ENCODE measurements around the gene TOLLIP.
"Not testable (repeated sequence)": the region's sequence is repeated elsewhere in the genome, so short reads cannot be mapped to it uniquely, and the experiment has no call there.

TOLLIP gene

DNA sequence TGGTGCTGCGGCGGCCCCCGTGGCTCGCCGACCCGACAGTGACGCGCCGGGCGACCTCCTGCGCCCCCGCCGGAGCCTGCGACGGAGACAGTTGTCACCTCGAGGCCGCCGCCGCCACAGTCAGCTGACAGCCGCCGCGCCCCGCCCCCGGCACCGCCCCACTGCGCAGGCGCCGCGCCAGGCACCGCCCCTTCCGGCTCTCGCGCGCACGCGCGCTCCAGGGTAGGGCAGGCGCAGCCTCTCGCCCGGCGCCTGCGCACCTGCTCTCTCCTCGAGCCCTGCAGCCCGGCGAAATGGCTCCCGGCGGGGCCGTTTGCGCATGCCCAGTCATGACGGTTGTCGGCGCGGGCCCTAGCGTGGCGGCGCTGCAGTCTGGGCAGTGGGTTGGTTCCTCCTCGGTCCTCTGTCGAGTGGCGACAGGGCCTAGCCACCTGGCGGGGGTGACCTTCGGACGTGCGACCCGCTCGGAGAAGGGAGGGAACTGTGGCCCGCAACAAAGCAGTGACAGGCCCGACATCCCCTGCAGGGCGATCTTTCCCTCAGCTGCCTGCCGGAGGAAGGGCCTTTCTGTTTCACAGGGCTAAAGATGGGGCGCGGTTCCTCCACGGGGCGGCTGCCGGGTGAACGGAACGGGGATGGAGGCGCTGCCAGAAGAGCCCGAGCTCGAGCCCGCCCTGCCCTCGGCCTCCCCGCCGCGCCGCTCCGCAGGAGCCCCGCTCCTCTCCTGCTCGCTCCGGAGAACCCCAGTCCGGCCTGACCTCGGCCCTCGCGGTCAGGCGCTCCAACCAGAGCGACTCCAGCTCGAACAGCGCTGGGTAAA lies at the start of gene TOLLIP:
Gene TOLLIP (minus strand): TSS at position 135 of the 820 bp plus-strand sequence. CDS start 134 bp downstream, at position 1.
- peak within 1 kb of the TSS; percentile 72 for H3K4me3 ChIP-seq (replicated peaks; ENCODE audit: low read depth, low read length)
- DNase-seq (ENCODE audit: low read depth) = peak; percentile 92
- TF ChIP-seq CTCF (IDR thresholded peaks at IDR 0.05; ENCODE audit: low read length, missing control alignments) = no peak

GRCh38 chr11:1358931-1359330 lies 49.5 kb upstream of the TOLLIP start:
- DNase-seq (ENCODE audit: low read depth); H3K4me3 ChIP-seq (replicated peaks; ENCODE audit: low read depth, low read length): not testable (repeated sequence)

DNA sequence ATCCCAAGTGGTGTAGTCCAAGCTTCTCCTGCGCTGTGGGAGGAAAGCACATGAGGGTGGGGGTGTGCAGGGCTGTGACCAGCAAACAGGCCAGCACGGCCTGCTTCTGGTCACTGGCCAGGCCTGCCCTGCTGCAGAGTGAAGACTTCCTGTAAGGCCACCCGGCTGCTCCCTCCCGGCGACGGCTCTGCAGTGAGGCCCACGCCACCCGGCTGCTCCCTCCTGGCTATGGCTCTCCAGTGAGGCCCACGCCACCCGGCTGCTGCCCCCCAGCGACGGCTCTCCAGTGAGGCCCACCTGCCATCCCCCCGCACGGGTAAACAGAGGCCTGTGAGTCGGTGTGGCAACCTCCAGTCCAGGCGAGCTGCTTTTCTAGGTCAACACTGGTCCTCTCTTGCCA lies 48.9 kb upstream of the TOLLIP start:
- DNase-seq (ENCODE audit: low read depth) = peak; percentile 39
- no peak for TF ChIP-seq CTCF (IDR thresholded peaks at IDR 0.05; ENCODE audit: low read length, missing control alignments)
- no peak overlapping the region for H3K4me3 ChIP-seq (replicated peaks; ENCODE audit: low read depth, low read length)

DNA sequence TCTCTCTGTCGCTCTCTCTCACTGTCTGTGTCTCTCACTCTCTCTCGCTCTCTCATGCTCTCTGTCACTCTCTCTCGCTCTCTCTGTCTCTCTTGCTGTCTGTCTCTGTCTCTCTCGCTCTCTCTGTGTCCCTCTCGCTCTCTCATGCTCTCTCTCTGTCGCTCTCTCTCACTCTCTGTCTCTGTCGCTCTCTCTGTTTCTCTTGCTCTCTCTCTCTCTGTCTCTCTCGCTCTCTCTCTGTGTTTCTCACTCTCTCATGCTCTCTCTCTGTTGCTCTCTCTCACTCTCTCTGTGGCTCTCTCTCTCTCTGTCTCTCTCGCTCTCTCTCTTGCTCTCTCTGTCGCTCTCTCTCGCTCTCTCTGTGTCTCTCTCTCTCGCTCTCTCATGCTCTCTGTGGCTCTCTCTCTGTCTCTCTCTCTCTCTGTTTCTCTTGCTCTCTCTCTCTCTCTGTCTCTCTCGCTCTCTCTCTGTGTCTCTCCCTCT lies 47.1 kb upstream of the TOLLIP start:
- no peak for DNase-seq (ENCODE audit: low read depth)
- no peak for TF ChIP-seq CTCF (IDR thresholded peaks at IDR 0.05; ENCODE audit: low read length, missing control alignments)
- H3K4me3 ChIP-seq (replicated peaks; ENCODE audit: low read depth, low read length) = no peak overlapping the region

DNA sequence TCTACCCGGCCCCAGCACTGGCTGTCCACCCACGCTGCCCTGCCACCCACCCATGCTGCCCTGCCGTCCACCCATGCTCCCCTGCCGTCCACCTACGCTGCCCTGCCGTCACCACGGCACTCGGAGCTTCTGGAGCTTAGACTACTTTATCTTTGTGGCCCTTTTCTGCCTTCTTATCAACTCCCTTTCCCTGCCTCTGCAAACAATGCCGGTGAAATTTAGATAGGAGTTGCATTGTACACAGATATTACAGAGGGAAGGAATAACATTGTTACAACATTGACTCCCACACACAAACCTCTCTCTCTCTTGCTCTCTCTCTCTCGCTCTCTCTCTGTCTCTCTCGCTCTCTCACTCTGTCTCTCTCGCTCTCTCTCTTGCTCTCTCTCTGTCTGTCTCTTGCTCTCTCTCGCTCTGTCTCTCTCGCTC lies 46.6 kb upstream of the TOLLIP start:
- DNase-seq (ENCODE audit: low read depth) = peak; percentile 62
- TF ChIP-seq CTCF (IDR thresholded peaks at IDR 0.05; ENCODE audit: low read length, missing control alignments) = no peak
- no peak overlapping the region for H3K4me3 ChIP-seq (replicated peaks; ENCODE audit: low read depth, low read length)

- H3K4me3 ChIP-seq (replicated peaks; ENCODE audit: low read depth, low read length) = no peak overlapping the region
- no peak for DNase-seq (ENCODE audit: low read depth)
- TF ChIP-seq CTCF (IDR thresholded peaks at IDR 0.05; ENCODE audit: low read length, missing control alignments) = no peak
Measured at GRCh38 chr11:1354125-1354938, 44.9 kb upstream of the TOLLIP start.
